ENCODE data around the gene PKN3.
"Not testable (repeated sequence)": the region's sequence is repeated elsewhere in the genome, so short reads cannot be mapped to it uniquely, and the experiment has no call there.

PKN3 gene

DNA sequence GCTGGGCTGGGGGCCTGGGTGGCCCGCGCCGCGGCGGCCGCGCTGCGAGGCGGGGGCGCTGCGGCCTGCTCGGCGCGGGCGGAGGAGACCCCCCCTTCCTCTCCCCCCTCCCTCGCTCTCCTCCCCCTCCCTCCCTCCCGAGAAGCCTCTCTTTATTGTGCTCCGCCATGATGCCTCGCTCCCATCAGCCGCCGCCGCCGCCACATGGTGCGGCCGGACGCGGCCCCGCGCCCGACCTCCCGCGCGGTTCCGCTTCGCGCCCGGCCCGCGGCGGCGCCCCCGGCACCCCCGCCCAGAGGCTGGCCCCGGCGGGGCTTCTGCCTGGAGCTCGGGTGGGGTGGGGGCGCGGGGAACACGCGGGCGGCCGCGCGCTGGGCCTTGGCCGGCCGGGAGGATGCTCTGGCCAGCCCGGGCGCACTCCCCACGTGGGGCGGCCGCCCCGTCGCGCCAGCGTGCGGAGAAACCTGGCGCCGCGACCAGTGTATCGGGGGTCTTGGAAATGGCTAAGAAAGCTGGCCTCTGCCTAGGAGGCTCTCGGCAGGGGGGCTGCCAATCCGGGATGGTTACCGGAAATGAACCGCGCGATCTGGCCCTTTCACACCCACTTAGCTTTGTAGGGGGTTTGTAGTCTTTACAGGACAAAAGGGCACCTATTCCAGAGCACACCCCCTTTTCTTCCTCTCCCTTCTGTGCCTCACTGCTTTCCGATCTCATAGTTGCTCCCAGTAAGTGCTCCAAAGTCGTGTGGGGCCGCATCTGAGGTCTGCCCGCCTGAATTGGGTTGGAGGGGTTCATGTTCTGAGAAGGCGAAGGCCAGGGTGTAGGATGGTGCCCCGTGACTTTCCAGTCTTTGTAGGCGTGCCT lies 12.3 kb upstream of the PKN3 start:
- DNase-seq (ENCODE audit: insufficient read length, low spot score), result no peak
- TF ChIP-seq TAF1 (IDR thresholded peaks at IDR 0.05; ENCODE audit: low read depth, low read length) (no peak), POLR2A (IDR thresholded peaks at IDR 0.05; ENCODE audit: low read depth, low read length) (peak; percentile 33; the same call in 1 of the 2 replicates)
- FAIRE-seq, result no peak

GRCh38 chr9:128690684-128691034 lies 11.6 kb upstream of the PKN3 start:
- no peak for DNase-seq (ENCODE audit: insufficient read length, low spot score)
- TF ChIP-seq PAX5 (IDR thresholded peaks at IDR 0.05; ENCODE audit: insufficient read depth, low read length, severe bottlenecking), result no peak
- no peak for TF ChIP-seq SPI1 (IDR thresholded peaks at IDR 0.05; ENCODE audit: low read depth, low read length)
- TF ChIP-seq TAF1 (IDR thresholded peaks at IDR 0.05; ENCODE audit: low read depth, low read length), result no peak
- FAIRE-seq, result no peak

DNA sequence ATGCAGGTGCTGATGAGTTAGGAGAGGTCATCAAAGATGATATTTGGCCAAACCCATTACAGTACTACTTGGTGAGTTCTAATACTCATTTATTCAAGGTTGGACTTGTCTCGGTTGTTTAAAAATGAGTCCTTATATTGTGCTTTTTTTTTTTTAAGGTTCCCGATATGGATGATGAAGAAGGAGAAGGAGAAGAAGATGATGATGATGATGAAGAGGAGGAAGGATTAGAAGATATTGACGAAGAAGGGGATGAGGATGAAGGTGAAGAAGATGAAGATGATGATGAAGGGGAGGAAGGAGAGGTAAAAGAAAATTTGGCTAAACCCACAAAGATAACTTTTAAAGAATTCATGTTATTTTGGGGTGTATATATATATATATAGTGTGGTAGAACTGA lies 8.6 kb upstream of the PKN3 start:
- not testable (repeated sequence) for FAIRE-seq; DNase-seq (ENCODE audit: insufficient read length, low spot score)

GRCh38 chr9:128694344-128694743 lies 8.0 kb upstream of the PKN3 start:
- no peak for TF ChIP-seq POLR2AphosphoS5 (IDR thresholded peaks at IDR 0.05; ENCODE audit: low read depth, low read length)
- TF ChIP-seq PAX5 (IDR thresholded peaks at IDR 0.05; ENCODE audit: insufficient read depth, low read length, severe bottlenecking), result no peak
- no peak for TF ChIP-seq POLR2A (IDR thresholded peaks at IDR 0.05; ENCODE audit: low read depth, low read length)
- TF ChIP-seq TAF1 (IDR thresholded peaks at IDR 0.05; ENCODE audit: low read depth, low read length), result no peak
- no peak for TF ChIP-seq SPI1 (IDR thresholded peaks at IDR 0.05; ENCODE audit: low read depth, low read length)
- no peak for TF ChIP-seq POU2F2 (IDR thresholded peaks at IDR 0.05; ENCODE audit: low read depth, low read length)
- FAIRE-seq (no peak), DNase-seq (ENCODE audit: insufficient read length, low spot score) (no peak)

DNA sequence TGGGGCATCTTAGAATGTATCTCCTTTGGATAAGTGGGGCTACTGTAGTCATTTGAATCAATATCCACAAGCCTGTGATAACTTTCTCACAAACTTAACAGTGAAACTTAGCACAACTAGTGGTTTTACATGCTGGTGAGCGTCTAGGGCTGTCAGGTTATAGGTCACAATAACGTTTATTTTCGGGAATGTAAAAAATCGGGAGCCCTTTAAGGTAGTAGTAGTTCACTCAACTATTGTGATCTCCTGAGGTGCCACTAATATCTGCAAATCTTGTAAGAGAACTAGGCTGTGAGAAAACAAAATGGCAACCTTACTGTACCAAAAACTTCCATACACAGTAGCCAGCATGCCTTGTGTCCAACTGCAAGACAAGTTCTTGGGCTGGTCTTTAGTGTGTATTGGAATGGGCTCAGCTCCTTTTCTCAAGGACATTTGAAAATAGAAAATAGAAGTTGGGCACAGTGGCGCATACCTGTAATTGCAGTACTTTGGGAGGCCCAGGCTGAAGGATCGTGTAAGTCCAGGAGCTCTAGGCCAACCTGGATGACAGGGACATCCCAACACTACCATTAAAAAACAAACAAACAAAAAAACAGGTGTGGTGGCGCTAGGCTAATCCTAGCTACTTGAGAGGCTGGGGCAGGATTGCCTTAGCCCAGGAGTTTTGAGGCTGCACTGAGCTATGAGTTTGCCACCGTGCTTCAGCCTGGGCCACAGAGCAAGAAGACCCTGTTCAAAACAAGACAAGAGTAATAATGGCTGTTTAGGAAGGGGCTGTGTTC lies 5.2 kb upstream of the PKN3 start:
- FAIRE-seq (no peak), DNase-seq (ENCODE audit: insufficient read length, low spot score) (no peak)

DNA sequence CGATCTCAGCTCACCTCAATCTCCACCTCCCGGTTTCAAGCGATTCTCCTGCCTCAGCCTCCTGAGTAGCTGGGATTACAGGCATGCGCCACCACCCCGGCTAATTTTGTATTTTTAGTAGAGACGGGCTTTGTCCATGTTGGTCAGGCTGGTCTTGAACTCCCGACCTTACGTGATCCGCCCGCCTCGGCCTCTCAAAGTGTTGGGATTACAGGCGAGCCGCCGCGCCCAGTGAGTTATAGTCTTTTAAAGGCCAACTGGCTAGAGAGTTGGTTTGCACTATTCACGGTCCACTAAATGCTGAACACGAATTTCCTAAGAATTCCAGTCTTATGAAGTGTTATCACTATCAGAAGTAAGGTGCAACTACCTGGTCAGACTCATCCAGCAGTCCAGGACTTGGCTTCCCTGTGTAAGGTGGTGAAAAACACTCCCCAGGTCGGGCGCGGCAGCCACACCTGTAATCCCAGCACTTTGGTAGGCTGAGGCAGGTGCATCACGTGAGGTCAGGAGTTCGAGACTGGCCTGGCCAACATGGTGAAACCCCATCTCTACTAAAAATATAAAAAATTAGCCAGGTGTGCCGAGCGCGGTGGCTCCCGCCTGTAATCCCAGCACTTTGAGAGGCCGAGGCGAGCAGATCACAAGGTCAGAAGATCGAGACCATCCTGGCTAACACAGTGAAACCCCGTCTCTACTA lies 3.1 kb upstream of the PKN3 start:
- FAIRE-seq; DNase-seq (ENCODE audit: insufficient read length, low spot score): not testable (repeated sequence)

More for the DNA sequence above, 5.2 kb upstream of the PKN3 start:
- peak; percentile 80 for TF ChIP-seq POLR2AphosphoS5 (IDR thresholded peaks at IDR 0.05; ENCODE audit: low read depth, low read length)
- TF ChIP-seq PAX5 (IDR thresholded peaks at IDR 0.05; ENCODE audit: insufficient read depth, low read length, severe bottlenecking), result no peak
- TF ChIP-seq TAF1 (IDR thresholded peaks at IDR 0.05; ENCODE audit: low read depth, low read length), result no peak
- TF ChIP-seq POLR2A (IDR thresholded peaks at IDR 0.05; ENCODE audit: low read depth, low read length), result peak; percentile 41; the same call in 1 of the 2 replicates

DNA sequence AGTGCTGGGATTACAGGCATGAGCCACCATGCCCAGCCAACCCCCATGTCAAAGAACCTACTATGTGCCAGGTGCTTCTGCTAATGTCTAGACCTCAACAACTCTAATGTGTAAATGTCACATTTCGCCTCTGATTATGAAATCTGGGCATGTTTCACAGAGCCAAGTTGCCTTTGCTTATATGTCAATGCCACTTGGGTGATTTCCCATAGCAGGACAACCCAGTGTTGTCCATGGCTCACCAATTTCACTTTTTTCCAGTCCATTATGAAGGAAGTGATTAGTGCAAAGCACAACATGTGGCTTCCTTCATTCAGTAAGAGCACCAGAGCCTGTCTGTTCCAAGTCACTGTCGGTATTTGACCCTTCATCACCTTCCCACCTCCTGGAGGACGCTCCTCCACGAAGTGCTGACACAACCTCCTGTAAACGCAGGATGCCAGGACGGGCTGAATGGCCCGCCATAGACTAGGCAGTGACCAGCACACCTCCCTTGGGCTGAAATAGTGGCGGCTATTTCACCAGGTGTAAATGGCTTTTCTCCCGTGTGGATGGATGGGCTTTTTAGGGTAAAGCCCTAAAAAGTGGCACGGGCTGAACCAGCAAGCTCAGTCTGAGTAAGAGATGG lies 962 bp upstream of the PKN3 start:
- DNase-seq (ENCODE audit: insufficient read length, low spot score) (no peak), FAIRE-seq (no peak)
- TF ChIP-seq TAF1 (IDR thresholded peaks at IDR 0.05; ENCODE audit: low read depth, low read length) (no peak), POLR2AphosphoS5 (IDR thresholded peaks at IDR 0.05; ENCODE audit: low read depth, low read length) (no peak), SPI1 (IDR thresholded peaks at IDR 0.05; ENCODE audit: low read depth, low read length) (no peak), POLR2A (IDR thresholded peaks at IDR 0.05; ENCODE audit: low read depth, low read length) (no peak), POU2F2 (IDR thresholded peaks at IDR 0.05; ENCODE audit: low read depth, low read length) (no peak), PAX5 (IDR thresholded peaks at IDR 0.05; ENCODE audit: insufficient read depth, low read length, severe bottlenecking) (no peak)

DNA sequence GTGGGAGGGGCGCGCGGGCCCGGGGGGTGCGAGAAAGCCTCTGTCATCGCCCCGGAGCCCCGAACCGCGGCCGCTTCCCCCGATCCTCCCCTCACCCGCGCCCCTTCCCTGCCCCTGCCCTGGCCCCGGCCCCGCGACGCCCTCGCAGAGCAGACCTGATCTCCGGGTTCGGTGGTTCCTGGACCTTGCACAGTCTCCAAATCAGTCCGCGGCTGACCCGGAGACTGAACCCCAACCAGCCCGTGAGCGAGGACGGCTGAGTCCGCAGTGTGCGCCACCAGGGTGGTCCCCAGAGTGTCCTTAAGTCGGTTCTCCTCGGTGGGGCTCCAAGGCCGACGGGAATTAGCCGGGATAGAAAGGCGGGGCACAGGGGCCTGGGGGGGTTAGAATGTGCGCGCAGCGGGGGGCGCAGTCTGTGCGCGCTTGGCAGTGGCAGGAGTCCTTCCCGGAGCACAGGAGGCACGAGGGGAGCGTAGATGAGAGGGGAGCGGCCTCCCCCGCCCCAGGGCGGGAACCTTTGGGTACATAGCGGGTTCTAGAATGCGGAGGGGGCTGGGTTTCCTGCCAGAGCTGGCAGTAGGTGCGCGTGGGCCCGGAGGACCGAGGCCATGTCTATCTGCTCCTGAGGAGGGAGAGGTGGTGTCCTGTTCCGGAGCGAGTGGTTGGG lies 779 bp downstream of the PKN3 start:
- DNase-seq (ENCODE audit: insufficient read length, low spot score), result peak; percentile 64
- FAIRE-seq, result no peak
- no peak for TF ChIP-seq TAF1 (IDR thresholded peaks at IDR 0.05; ENCODE audit: low read depth, low read length)
- TF ChIP-seq PAX5 (IDR thresholded peaks at IDR 0.05; ENCODE audit: insufficient read depth, low read length, severe bottlenecking), result no peak
- TF ChIP-seq SPI1 (IDR thresholded peaks at IDR 0.05; ENCODE audit: low read depth, low read length), result no peak
- no peak for TF ChIP-seq POU2F2 (IDR thresholded peaks at IDR 0.05; ENCODE audit: low read depth, low read length)
- TF ChIP-seq POLR2AphosphoS5 (IDR thresholded peaks at IDR 0.05; ENCODE audit: low read depth, low read length), result no peak
- TF ChIP-seq POLR2A (IDR thresholded peaks at IDR 0.05; ENCODE audit: low read depth, low read length), result no peak

GRCh38 chr9:128703616-128704355 lies 1.5 kb downstream of the PKN3 start:
- FAIRE-seq (no peak), DNase-seq (ENCODE audit: insufficient read length, low spot score) (peak; percentile 13)
- TF ChIP-seq POLR2AphosphoS5 (IDR thresholded peaks at IDR 0.05; ENCODE audit: low read depth, low read length), result no peak
- no peak for TF ChIP-seq PAX5 (IDR thresholded peaks at IDR 0.05; ENCODE audit: insufficient read depth, low read length, severe bottlenecking)

Data from GM12891 (cell line).